ENCODE results near the gene MEIG1.
A peak's percentile ranks its signal among the peaks of the same experiment; 100 is the strongest.

Gene MEIG1, protein sequence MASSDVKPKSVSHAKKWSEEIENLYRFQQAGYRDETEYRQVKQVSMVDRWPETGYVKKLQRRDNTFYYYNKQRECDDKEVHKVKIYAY

GRCh38 chr10:14959221-14960057 lies at the start of gene MEIG1:
TSS of gene MEIG1 (plus strand) at chr10:14959388. CDS start at chr10:14966469, 7,081 bp downstream.
- H3K4me3 ChIP-seq (ENCODE audit: low read depth, low read length), result peak within 1 kb of the TSS; percentile 76
- TF ChIP-seq, protein P1, sequence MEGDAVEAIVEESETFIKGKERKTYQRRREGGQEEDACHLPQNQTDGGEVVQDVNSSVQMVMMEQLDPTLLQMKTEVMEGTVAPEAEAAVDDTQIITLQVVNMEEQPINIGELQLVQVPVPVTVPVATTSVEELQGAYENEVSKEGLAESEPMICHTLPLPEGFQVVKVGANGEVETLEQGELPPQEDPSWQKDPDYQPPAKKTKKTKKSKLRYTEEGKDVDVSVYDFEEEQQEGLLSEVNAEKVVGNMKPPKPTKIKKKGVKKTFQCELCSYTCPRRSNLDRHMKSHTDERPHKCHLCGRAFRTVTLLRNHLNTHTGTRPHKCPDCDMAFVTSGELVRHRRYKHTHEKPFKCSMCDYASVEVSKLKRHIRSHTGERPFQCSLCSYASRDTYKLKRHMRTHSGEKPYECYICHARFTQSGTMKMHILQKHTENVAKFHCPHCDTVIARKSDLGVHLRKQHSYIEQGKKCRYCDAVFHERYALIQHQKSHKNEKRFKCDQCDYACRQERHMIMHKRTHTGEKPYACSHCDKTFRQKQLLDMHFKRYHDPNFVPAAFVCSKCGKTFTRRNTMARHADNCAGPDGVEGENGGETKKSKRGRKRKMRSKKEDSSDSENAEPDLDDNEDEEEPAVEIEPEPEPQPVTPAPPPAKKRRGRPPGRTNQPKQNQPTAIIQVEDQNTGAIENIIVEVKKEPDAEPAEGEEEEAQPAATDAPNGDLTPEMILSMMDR (IDR thresholded peaks at IDR 0.05; ENCODE audit: low read depth, low read length), result no peak
- in situ Hi-C loops (cut with HindIII; ENCODE audit: low sequenced_read_pairs), result no loop called here
- DNase-seq (ENCODE audit: low read depth, low spot score), result peak; percentile 93

DNA sequence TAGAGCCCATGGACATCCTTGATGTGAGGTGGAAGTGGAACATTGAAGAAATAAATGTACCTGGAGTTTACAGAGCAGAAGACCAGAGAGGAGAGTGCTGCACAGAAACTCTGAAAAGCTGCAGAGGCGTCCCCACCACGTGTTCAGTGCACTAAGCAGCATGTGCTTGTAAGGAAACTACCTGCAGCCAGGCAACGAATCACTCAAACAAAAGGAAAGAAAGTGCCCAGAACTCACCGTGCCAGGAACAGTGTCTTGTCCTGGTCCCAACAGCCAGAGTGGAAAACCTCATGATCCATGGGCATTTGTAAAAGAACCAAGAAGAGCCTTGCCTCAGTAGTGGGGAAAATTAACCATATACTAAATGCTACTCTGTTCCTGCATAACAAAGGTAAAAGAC lies 48.2 kb upstream of the MEIG1 start:
- DNase-seq (ENCODE audit: low read depth, low spot score), result no peak
- in situ Hi-C loops (cut with HindIII; ENCODE audit: low sequenced_read_pairs), result no loop called here
- no peak overlapping the region for H3K4me3 ChIP-seq (ENCODE audit: low read depth, low read length)
- TF ChIP-seq, protein P1 (IDR thresholded peaks at IDR 0.05; ENCODE audit: low read depth, low read length), result no peak

DNA sequence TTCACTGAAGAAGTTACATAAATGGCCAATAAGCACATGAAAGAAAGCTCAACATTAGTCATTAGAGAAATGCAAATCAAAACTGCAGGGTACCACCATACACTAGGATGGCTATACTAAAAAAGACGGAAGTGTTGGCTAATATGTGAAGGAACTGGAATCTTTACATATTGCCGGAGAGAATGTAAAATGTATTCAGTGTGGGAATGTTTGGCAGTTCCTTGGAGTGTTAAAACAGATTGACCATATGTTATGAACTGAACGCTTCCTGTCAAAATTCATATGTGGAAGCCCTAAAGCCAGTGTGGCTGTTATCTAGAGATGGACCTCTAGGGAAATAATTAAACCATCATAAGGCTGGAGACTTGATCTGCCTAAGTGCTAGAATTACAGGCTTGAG lies 47.4 kb upstream of the MEIG1 start:
- in situ Hi-C loops (cut with HindIII; ENCODE audit: low sequenced_read_pairs), result no loop called here
- no peak for DNase-seq (ENCODE audit: low read depth, low spot score)
- TF ChIP-seq, protein P1 (IDR thresholded peaks at IDR 0.05; ENCODE audit: low read depth, low read length), result no peak
- no peak overlapping the region for H3K4me3 ChIP-seq (ENCODE audit: low read depth, low read length)

- in situ Hi-C loops (cut with HindIII; ENCODE audit: low sequenced_read_pairs), result no loop called here
- TF ChIP-seq, protein P1 (IDR thresholded peaks at IDR 0.05; ENCODE audit: low read depth, low read length), result no peak
- H3K4me3 ChIP-seq (ENCODE audit: low read depth, low read length), result no peak overlapping the region
- no peak for DNase-seq (ENCODE audit: low read depth, low spot score)
Observed at GRCh38 chr10:14916600-14916999, 42.6 kb upstream of the MEIG1 start.

GRCh38 chr10:14917827-14918226 lies 41.4 kb upstream of the MEIG1 start:
- H3K4me3 ChIP-seq (ENCODE audit: low read depth, low read length), result no peak overlapping the region
- TF ChIP-seq, protein P1 (IDR thresholded peaks at IDR 0.05; ENCODE audit: low read depth, low read length), result no peak
- in situ Hi-C loops (cut with HindIII; ENCODE audit: low sequenced_read_pairs), result no loop called here
- DNase-seq (ENCODE audit: low read depth, low spot score), result no peak

DNA sequence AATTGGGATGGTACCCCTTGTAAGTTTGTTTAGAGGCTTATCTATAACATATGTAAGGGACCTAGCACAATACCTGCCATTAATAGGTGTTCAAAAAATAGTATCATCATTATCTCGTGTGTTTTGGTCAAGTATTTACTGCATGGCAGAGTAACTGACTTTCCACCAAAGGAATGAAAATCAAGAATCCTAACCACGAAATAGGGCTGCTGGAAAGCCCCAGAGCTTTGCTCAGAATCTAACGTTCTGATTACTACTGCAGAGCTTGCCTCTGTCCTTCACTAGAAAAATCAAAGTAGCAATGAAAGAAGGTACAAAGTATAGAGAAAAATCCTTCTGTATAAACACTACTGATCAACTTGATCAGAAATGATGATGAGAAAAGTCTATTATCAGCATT lies 40.2 kb upstream of the MEIG1 start:
- in situ Hi-C loops (cut with HindIII; ENCODE audit: low sequenced_read_pairs), result no loop called here
- TF ChIP-seq, protein P1 (IDR thresholded peaks at IDR 0.05; ENCODE audit: low read depth, low read length), result no peak
- DNase-seq (ENCODE audit: low read depth, low spot score), result no peak

More for the DNA sequence above, 40.2 kb upstream of the MEIG1 start:
- H3K4me3 ChIP-seq (ENCODE audit: low read depth, low read length), result no peak overlapping the region

All from astrocyte of the spinal cord (primary cell).